HepG2 (cell line): ENCODE results near the gene TTPAL. TPM values are rescaled to one million over a fixed set of nuclear protein-coding genes. Genes with fewer than 3 reads are reported as not detected.

Source experiments
- ATAC-seq: fragments of 200-7000 bp; cut with Tn5 transposase; 3 replicates; pipeline ENCODE4 v1.9.1; 2020; ENCODE audit warnings: mild to moderate bottlenecking, moderate library complexity
- BruUV-seq: library from RNA; stranded (reverse); fragments of 400-500 nt; replicated peaks from 2 replicates; lab custom pipeline; 2021; lab: Mats Ljungman, UMichigan
- CTCF ChIA-PET: fragments of 300-600 bp; formaldehyde crosslinking; extraction: SDS; loops from one replicate; lab custom pipeline; 2021; ENCODE audit warnings: low total read pairs, inconsistent platforms, low intra/inter-chr PET ratio; lab: Yijun Ruan, JAX
- POLR2A ChIA-PET: fragments of 350-600 bp; sonication (Branson Sonifier 250); formaldehyde crosslinking; loops from one replicate; lab custom pipeline; 2020; ENCODE audit warnings: antibody characterized with exemption, inconsistent platforms; lab: Yijun Ruan, JAX
- DNase-seq: peaks from one replicate; pipeline ENCODE4 v3.0.0-alpha.2; 2015; ENCODE audit warnings: low spot score
- FAIRE-seq: peaks from 3 replicates; lab custom pipeline; 2011; peaks lifted over from hg19 to GRCh38; lab: Jason Lieb, UNC
- H2AFZ ChIP-seq: one replicate; pipeline ENCODE4 v1.6.1; 2011; ENCODE audit warnings: low read length, inconsistent platforms
- H3K27ac ChIP-seq: fragments of 300-600 bp; 3 replicates; pipeline ENCODE4 v1.8.0; 2011; ENCODE audit warnings: mixed run types, mild to moderate bottlenecking, mixed read lengths, low read length, inconsistent platforms; ENCODE audit not compliant: insufficient read depth; ENCODE audit errors: extremely low read length
- H3K27me3 ChIP-seq, 2 experiments: fragments of 200-600 bp in 1 of 2; 2 replicates in 1 of 2; 3 replicates in 1 of 2; pipeline versions ENCODE4 v1.6.0 to v1.8.0; 2011; ENCODE audit warnings: low read length in 2 of 2, mild to moderate bottlenecking in 2 of 2, moderate library complexity in 2 of 2, inconsistent platforms in 1 of 2; ENCODE audit not compliant: insufficient read depth in 2 of 2, control insufficient read depth in 1 of 2
- H3K36me3 ChIP-seq, 2 experiments: fragments of 200-600 bp in 1 of 2; replicated peaks in 1 of 2; 2 replicates in 1 of 2; 3 replicates in 1 of 2; pipeline versions ENCODE4 v1.5.1 to v1.8.0; 2011; ENCODE audit warnings: low read length in 2 of 2, inconsistent platforms in 1 of 2; ENCODE audit not compliant: insufficient read depth in 2 of 2, control insufficient read depth in 1 of 2
- H3K4me1 ChIP-seq: 2 replicates; pipeline ENCODE4 v1.5.1; 2012; ENCODE audit warnings: low read length, inconsistent platforms; ENCODE audit not compliant: insufficient read depth
- H3K4me2 ChIP-seq: 2 replicates; pipeline ENCODE4 v1.6.0; 2011; ENCODE audit warnings: low read depth, low read length, inconsistent platforms
- H3K4me3 ChIP-seq, 3 experiments: fragments of 200-600 bp in 1 of 3; sonication (generic), shearing (Covaris generic) in 1 of 3; replicated peaks in 1 of 3; 2 replicates each; pipeline ENCODE4 v1.5.1; 2011 to 2016; ENCODE audit warnings: low read length in 3 of 3, inconsistent platforms in 2 of 3, low read depth in 2 of 3, mild to moderate bottlenecking in 2 of 3, control low read depth in 1 of 3, mixed read lengths in 1 of 3; ENCODE audit not compliant: insufficient read depth in 1 of 3
- H3K79me2 ChIP-seq: one replicate; pipeline ENCODE4 v1.6.1; 2011; ENCODE audit warnings: low read length, inconsistent platforms; ENCODE audit not compliant: insufficient read depth
- H3K9ac ChIP-seq: 2 replicates; pipeline ENCODE4 v1.6.0; 2011; ENCODE audit warnings: mild to moderate bottlenecking, low read depth, low read length, inconsistent platforms; ENCODE audit not compliant: insufficient read depth
- H3K9me3 ChIP-seq: 2 replicates; pipeline ENCODE4 v1.5.1; 2012; ENCODE audit warnings: mild to moderate bottlenecking, low read length
- H4K20me1 ChIP-seq: 2 replicates; pipeline ENCODE4 v1.6.0; 2011; ENCODE audit warnings: inconsistent platforms, mild to moderate bottlenecking, low read length, moderate library complexity; ENCODE audit not compliant: insufficient read depth
- RORA ChIP-seq: sonication (generic); formaldehyde crosslinking; IDR thresholded peaks from 2 replicates; pipeline ENCODE4 v1.5.0; 2020; ENCODE audit warnings: mild to moderate bottlenecking, missing genetic modification reagents, moderate library complexity
- ZKSCAN5 ChIP-seq: sonication (generic); formaldehyde crosslinking; IDR thresholded peaks from 2 replicates; pipeline ENCODE4 v1.5.1; 2020; ENCODE audit warnings: mild to moderate bottlenecking, missing genetic modification reagents
- ZNF326 ChIP-seq: sonication (generic); formaldehyde crosslinking; IDR thresholded peaks from 2 replicates; pipeline ENCODE4 v1.4.0; 2020; ENCODE audit warnings: missing genetic modification reagents, borderline replicate concordance
- WGBS: methylation state at CpG from one replicate; pipeline ENCODE4 v1.1.6; 2017; ENCODE audit warnings: low lambda C conversion rate; 5-methylcytosine and 5-hydroxymethylcytosine counted together
- in situ Hi-C: cut with HindIII; loops from 2 replicates; pipeline ENCODE4 v1.10.0; 2017; ENCODE audit warnings: low pct_unique_long_range_greater_than_20kb; ENCODE audit not compliant: extremely low pct_ligation_motif_present
- intact Hi-C: fragments of 100-400 bp; cut with micrococcal nuclease; formaldehyde crosslinking; loops from one replicate; pipeline ENCODE4 v1.10.0; 2022; ENCODE audit not compliant: unreplicated experiment
- polyA plus RNA-seq, 8 experiments: library from polyadenylated mRNA; depleted of rRNA in 3 of 8; stranded (reverse) in 7 of 8; unstranded in 1 of 8; fragments of >200 nt; fragmentation: Illumina TruSeq in 4 of 8; extraction: Trizol in 4 of 8; gene quantifications; 2 replicates each; pipeline versions ENCODE4 v1.2.1 to v1.2.3, GENCODE V29; 2011 to 2016; ENCODE audit warnings: low read depth in 4 of 8, missing spikeins in 1 of 8, mixed read lengths in 1 of 8; ENCODE audit not compliant: insufficient read depth in 1 of 8
- total RNA-seq, 5 experiments: library from RNA; depleted of rRNA; stranded (reverse); fragments of >200 nt; fragmentation: Illumina TruSeq; extraction: Trizol; gene quantifications; 2 replicates each; pipeline ENCODE4 v1.2.3, GENCODE V29; 2016; ENCODE audit warnings: low read depth in 1 of 5

TTPAL gene
- total and polyA plus RNA-seq, 2 of the 13 experiments (the other 11 are each of a cell fraction or from before 2014, with no cell fraction given) = 4.3 to 18.8 TPM

DNA sequence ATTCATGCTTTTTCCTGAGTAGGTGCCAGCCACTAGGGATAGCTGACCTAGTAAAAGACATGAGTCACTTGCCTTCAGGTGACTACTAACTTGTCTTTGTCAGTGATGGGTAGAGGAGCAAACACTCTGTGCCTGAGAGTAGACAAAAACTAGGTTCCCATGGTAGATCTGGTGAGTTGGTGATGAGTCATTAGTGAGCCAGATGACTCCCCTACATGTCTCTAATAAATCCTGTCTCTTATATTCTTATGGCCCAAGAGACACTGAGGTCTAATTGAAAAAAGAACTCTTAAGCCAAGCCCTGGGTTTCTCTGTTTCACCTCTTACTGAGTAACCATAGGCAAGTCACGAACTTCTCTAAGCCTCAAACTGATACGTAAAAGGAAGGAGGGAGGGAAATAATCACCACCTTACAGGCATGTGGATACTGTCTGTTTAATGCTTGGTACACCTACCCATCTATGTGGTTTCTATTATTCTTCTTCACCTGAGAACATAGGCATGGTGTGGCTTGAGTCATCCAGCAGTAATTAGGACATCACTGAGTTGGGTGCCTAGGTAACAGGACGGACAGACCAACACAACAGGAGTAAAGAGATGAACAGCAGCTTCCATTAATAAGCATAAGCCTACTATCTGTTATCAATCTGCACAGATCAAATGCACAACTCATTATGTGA is 20.3 kb downstream of the TTPAL start:
- no peak overlapping the region for H3K9ac ChIP-seq
- FAIRE-seq (no peak), DNase-seq (no peak), ATAC-seq (peak; percentile 17; the same call in 1 of the 3 replicates)
- ChIA-PET POLR2A (interaction anchor here (1.1 to 1.2 kb wide), 3 partner anchors 9 to 26 kb away, joined by 3 to 6 read pairs (median 3); partner anchors contain the start of genes SERINC3 and TTPAL), CTCF (no interaction called here)
- no TSS peak for BruUV-seq
- H3K4me2 ChIP-seq = no peak overlapping the region
- H3K36me3 ChIP-seq = peaks cover 51 to 79% of the 10 kb centered on the region in 2 experiments
- H3K27ac ChIP-seq = no peak overlapping the region
- H3K4me3 ChIP-seq = no peak overlapping the region
- H3K79me2 ChIP-seq = no peaks in the 10 kb centered on the region
- no peak overlapping the region for H2AFZ ChIP-seq
- H4K20me1 ChIP-seq = no peaks in the 10 kb centered on the region
- no peak for TF ChIP-seq ZKSCAN5 (CRISPR knock-in tag)
- H3K9me3 ChIP-seq = no peaks in the 10 kb centered on the region
- no peaks in the 10 kb centered on the region for H3K27me3 ChIP-seq
- intact Hi-C loops (no loop called here), in situ Hi-C loops (no loop called here)
- WGBS = 95% methylated on average over 3 of the region's 3 CpGs
- no peaks in the 10 kb centered on the region for H3K4me1 ChIP-seq

- Histone ChIP-seq H4K20me1 (no peaks in the 10 kb centered on the region), H3K79me2 (no peaks in the 10 kb centered on the region), H2AFZ (no peak overlapping the region), H3K9me3 (no peaks in the 10 kb centered on the region), H3K27me3 (no peaks in the 10 kb centered on the region), H3K4me3 (no peak overlapping the region), H3K4me2 (no peak overlapping the region), H3K27ac (no peak overlapping the region), H3K4me1 (no peaks in the 10 kb centered on the region), H3K36me3 (peaks cover 52 to 80% of the 10 kb centered on the region in 2 experiments), H3K9ac (no peak overlapping the region)
- no peak for ATAC-seq
- ChIA-PET POLR2A (no interaction called here), CTCF (no interaction called here)
- no TSS peak for BruUV-seq
- intact Hi-C loops = no loop called here
- in situ Hi-C loops = no loop called here
- TF ChIP-seq RORA (CRISPR knock-in tag) = no peak
- TF ChIP-seq ZNF326 = no peak
- DNase-seq = no peak
- 94% methylated on average over 3 of the region's 3 CpGs for WGBS
- no peak for FAIRE-seq
Measured at GRCh38 chr20:44496976-44497375, 21.3 kb downstream of the TTPAL start.
